Astrocyte (in vitro differentiated cells and primary cell): Measurements from ENCODE around the gene TIPRL.

Experiments
- EZH2 ChIP-seq: IDR thresholded peaks from 2 replicates; pipeline ENCODE4 v1.6.1; 2012; ENCODE audit warnings: mild to moderate bottlenecking, low read length, inconsistent platforms; ENCODE audit not compliant: insufficient read depth
- TF ChIP-seq, protein P1 (sequence below): IDR thresholded peaks from 2 replicates; pipeline ENCODE4 v1.5.1; 2011; ENCODE audit warnings: low read depth, mild to moderate bottlenecking, inconsistent platforms, low read length, moderate library complexity; ENCODE audit not compliant: insufficient read depth

- TF ChIP-seq, protein P1, sequence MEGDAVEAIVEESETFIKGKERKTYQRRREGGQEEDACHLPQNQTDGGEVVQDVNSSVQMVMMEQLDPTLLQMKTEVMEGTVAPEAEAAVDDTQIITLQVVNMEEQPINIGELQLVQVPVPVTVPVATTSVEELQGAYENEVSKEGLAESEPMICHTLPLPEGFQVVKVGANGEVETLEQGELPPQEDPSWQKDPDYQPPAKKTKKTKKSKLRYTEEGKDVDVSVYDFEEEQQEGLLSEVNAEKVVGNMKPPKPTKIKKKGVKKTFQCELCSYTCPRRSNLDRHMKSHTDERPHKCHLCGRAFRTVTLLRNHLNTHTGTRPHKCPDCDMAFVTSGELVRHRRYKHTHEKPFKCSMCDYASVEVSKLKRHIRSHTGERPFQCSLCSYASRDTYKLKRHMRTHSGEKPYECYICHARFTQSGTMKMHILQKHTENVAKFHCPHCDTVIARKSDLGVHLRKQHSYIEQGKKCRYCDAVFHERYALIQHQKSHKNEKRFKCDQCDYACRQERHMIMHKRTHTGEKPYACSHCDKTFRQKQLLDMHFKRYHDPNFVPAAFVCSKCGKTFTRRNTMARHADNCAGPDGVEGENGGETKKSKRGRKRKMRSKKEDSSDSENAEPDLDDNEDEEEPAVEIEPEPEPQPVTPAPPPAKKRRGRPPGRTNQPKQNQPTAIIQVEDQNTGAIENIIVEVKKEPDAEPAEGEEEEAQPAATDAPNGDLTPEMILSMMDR = peak; percentile 94
- TF ChIP-seq EZH2 = no peak
These were observed 33.3 kb upstream of the TIPRL start for GRCh38 chr1:168145184-168146159.
